Fibroblast of lung (primary cell): ENCODE results near the gene COL27A1. TPM values are rescaled to one million over a fixed set of nuclear protein-coding genes. Genes with fewer than 3 reads are reported as not detected.

Experiments
- DNase-seq, 2 donors: peaks; one replicate each; pipeline versions ENCODE4 v3.0.0 to v3.0.0-alpha.2; 2010; ENCODE audit warnings: low read depth in 2 of 2
- H2AFZ ChIP-seq: 2 replicates; pipeline ENCODE4 v1.5.1; 2012; ENCODE audit warnings: low read length, control low read depth, inconsistent platforms
- H3K27ac ChIP-seq: 2 replicates; pipeline ENCODE4 v1.5.1; 2011; ENCODE audit warnings: low read length, control low read depth; ENCODE audit not compliant: insufficient read depth
- H3K27me3 ChIP-seq: 2 replicates; pipeline ENCODE4 v1.5.1; 2011; ENCODE audit warnings: mild to moderate bottlenecking, low read length; ENCODE audit not compliant: control insufficient read depth, insufficient read depth
- H3K36me3 ChIP-seq: 2 replicates; pipeline ENCODE4 v1.5.1; 2011; ENCODE audit warnings: low read length; ENCODE audit not compliant: control insufficient read depth, insufficient read depth
- H3K4me1 ChIP-seq: 2 replicates; pipeline ENCODE4 v1.5.1; 2011; ENCODE audit warnings: low read length; ENCODE audit not compliant: control insufficient read depth, insufficient read depth; ENCODE audit errors: extremely low read depth
- H3K4me2 ChIP-seq: 2 replicates; pipeline ENCODE4 v1.5.1; 2011; ENCODE audit warnings: low read length, control low read depth; ENCODE audit not compliant: insufficient read depth; ENCODE audit errors: extremely low read depth
- H3K4me3 ChIP-seq, 4 experiments: fragments of 200-600 bp in 1 of 4; sonication (generic) in 1 of 4; replicated peaks in 1 of 4; 2 replicates each; pipeline ENCODE4 v1.5.1; 2011 to 2016; ENCODE audit warnings: low read length in 4 of 4, low read depth in 3 of 4, mild to moderate bottlenecking in 3 of 4, control low read depth in 2 of 4, inconsistent platforms in 1 of 4, mixed read lengths in 1 of 4; ENCODE audit not compliant: insufficient read depth in 1 of 4; ENCODE audit errors: control extremely low read depth in 1 of 4
- H3K79me2 ChIP-seq: 2 replicates; pipeline ENCODE4 v1.5.1; 2012; ENCODE audit warnings: mild to moderate bottlenecking, low read length, inconsistent platforms; ENCODE audit not compliant: control insufficient read depth, insufficient read depth
- H3K9ac ChIP-seq: 2 replicates; pipeline ENCODE4 v1.5.1; 2011; ENCODE audit warnings: mild to moderate bottlenecking, low read length, control low read depth; ENCODE audit not compliant: insufficient read depth
- H3K9me3 ChIP-seq: 2 replicates; pipeline ENCODE4 v1.5.1; 2012; ENCODE audit warnings: low read depth, low read length; ENCODE audit not compliant: control insufficient read depth, insufficient read depth
- H4K20me1 ChIP-seq: 2 replicates; pipeline ENCODE4 v1.5.1; 2011; ENCODE audit warnings: low read length; ENCODE audit not compliant: control insufficient read depth, insufficient read depth; ENCODE audit errors: extremely low read depth
- EZH2 ChIP-seq: IDR thresholded peaks from 2 replicates; pipeline ENCODE4 v1.5.1; 2012; ENCODE audit warnings: low read length, control low read depth, mild to moderate bottlenecking; ENCODE audit errors: missing control alignments
- polyA plus RNA-seq, 2 donors: library from polyadenylated mRNA; depleted of rRNA in 1 of 2; stranded (reverse) in 1 of 2; unstranded in 1 of 2; fragments of >200 nt; gene quantifications; 2 replicates each; pipeline ENCODE4 v1.2.1, GENCODE V29; 2011 to 2012; ENCODE audit warnings: missing spikeins in 1 of 2
- total RNA-seq: library from RNA; depleted of rRNA; stranded (reverse); fragments of >200 nt; gene quantifications from 2 replicates; pipeline ENCODE4 v1.2.1, GENCODE V29; 2014
- TF ChIP-seq, protein P1 (sequence below), 2 donors: IDR thresholded peaks in 1 of 2; conservative IDR thresholded peaks in 1 of 2; 1 replicate in 1 of 2; 2 replicates in 1 of 2; pipeline ENCODE4 v1.5.1; 2011 to 2012; ENCODE audit warnings: low read length in 2 of 2, control low read depth in 1 of 2, inconsistent platforms in 1 of 2, low read depth in 1 of 2, mild to moderate bottlenecking in 1 of 2

Gene COL27A1
- total and polyA plus RNA-seq, 2 donors (not counting 1 experiment from before 2014, with no cell fraction given), result 2.4 to 5.4 TPM

- H4K20me1 ChIP-seq, result no peaks in the 10 kb centered on the region
- no peak overlapping the region for H3K4me3 ChIP-seq
- no peak overlapping the region for H2AFZ ChIP-seq
- no peak overlapping the region for H3K4me2 ChIP-seq
- H3K27me3 ChIP-seq, result no peaks in the 10 kb centered on the region
- H3K36me3 ChIP-seq, result no peaks in the 10 kb centered on the region
- no peaks in the 10 kb centered on the region for H3K9me3 ChIP-seq
- H3K27ac ChIP-seq, result peak overlapping the region; percentile 8
- H3K4me1 ChIP-seq, result peaks cover 21% of the 10 kb centered on the region
- no peak overlapping the region for H3K9ac ChIP-seq
- DNase-seq, result peak; percentile 93 to 94
- TF ChIP-seq, protein P1, sequence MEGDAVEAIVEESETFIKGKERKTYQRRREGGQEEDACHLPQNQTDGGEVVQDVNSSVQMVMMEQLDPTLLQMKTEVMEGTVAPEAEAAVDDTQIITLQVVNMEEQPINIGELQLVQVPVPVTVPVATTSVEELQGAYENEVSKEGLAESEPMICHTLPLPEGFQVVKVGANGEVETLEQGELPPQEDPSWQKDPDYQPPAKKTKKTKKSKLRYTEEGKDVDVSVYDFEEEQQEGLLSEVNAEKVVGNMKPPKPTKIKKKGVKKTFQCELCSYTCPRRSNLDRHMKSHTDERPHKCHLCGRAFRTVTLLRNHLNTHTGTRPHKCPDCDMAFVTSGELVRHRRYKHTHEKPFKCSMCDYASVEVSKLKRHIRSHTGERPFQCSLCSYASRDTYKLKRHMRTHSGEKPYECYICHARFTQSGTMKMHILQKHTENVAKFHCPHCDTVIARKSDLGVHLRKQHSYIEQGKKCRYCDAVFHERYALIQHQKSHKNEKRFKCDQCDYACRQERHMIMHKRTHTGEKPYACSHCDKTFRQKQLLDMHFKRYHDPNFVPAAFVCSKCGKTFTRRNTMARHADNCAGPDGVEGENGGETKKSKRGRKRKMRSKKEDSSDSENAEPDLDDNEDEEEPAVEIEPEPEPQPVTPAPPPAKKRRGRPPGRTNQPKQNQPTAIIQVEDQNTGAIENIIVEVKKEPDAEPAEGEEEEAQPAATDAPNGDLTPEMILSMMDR (conservative IDR thresholded peaks at IDR 0.05 in 1 of 2, IDR thresholded peaks at IDR 0.05 in 1 of 2; ENCODE audit: low read depth in 1 of 2, low read length in 2 of 2), result peak; percentile 13 to 19
- no peak for TF ChIP-seq EZH2
- no peaks in the 10 kb centered on the region for H3K79me2 ChIP-seq
These were observed 130.0 kb downstream of the COL27A1 start for GRCh38 chr9:114285166-114285867.

- Histone ChIP-seq H3K4me1 (peaks cover 21% of the 10 kb centered on the region), H3K9ac (no peak overlapping the region), H3K4me3 (no peak overlapping the region), H2AFZ (no peak overlapping the region), H3K36me3 (peaks cover 2% of the 10 kb centered on the region), H4K20me1 (no peaks in the 10 kb centered on the region), H3K79me2 (no peaks in the 10 kb centered on the region), H3K4me2 (no peak overlapping the region), H3K27ac (no peak overlapping the region), H3K9me3 (no peaks in the 10 kb centered on the region), H3K27me3 (no peaks in the 10 kb centered on the region)
- TF ChIP-seq EZH2, result no peak
- TF ChIP-seq, protein P1 (conservative IDR thresholded peaks at IDR 0.05 in 1 of 2, IDR thresholded peaks at IDR 0.05 in 1 of 2; ENCODE audit: low read depth in 1 of 2, low read length in 2 of 2), result no peak
- no peak for DNase-seq
These were observed 130.9 kb downstream of the COL27A1 start for GRCh38 chr9:114286146-114286679.

GRCh38 chr9:114287001-114287762 lies 131.8 kb downstream of the COL27A1 start:
- no peak overlapping the region for H3K27ac ChIP-seq
- no peak overlapping the region for H2AFZ ChIP-seq
- no peaks in the 10 kb centered on the region for H4K20me1 ChIP-seq

More at GRCh38 chr9:114287001-114287762, 131.8 kb downstream of the COL27A1 start:
- H3K4me3 ChIP-seq, result no peak overlapping the region
- no peak for DNase-seq
- H3K4me1 ChIP-seq, result peaks cover 14% of the 10 kb centered on the region
- H3K36me3 ChIP-seq, result peaks cover 3% of the 10 kb centered on the region
- no peaks in the 10 kb centered on the region for H3K79me2 ChIP-seq
- H3K4me2 ChIP-seq, result no peak overlapping the region
- no peak overlapping the region for H3K9ac ChIP-seq
- no peaks in the 10 kb centered on the region for H3K27me3 ChIP-seq
- no peaks in the 10 kb centered on the region for H3K9me3 ChIP-seq
- TF ChIP-seq EZH2, result no peak
- TF ChIP-seq, protein P1 (conservative IDR thresholded peaks at IDR 0.05 in 1 of 2, IDR thresholded peaks at IDR 0.05 in 1 of 2; ENCODE audit: low read depth in 1 of 2, low read length in 2 of 2), result no peak
